ENCODE results near the gene ZNF609. TPM values are rescaled to one million over a fixed set of nuclear protein-coding genes. Genes with fewer than 3 reads are reported as not detected.

ZNF609 gene
- total RNA-seq, 2 donors from 2014 or later, result 17.9 to 22.7 TPM

GRCh38 chr15:64685230-64685888 lies 225.0 kb downstream of the ZNF609 start:
- H3K27ac ChIP-seq, result no peak overlapping the region
- no peak for DNase-seq
- H3K27me3 ChIP-seq, result no peaks in the 10 kb centered on the region
- intact Hi-C loops (cut with DNase I), result loop anchor here (2.0 to 10.0 kb wide), 2 partner anchors 43 to 261 kb away; no protein-coding TSS in a partner anchor
- H3K4me3 ChIP-seq, result no peak overlapping the region
- no peaks in the 10 kb centered on the region for H3K9me3 ChIP-seq
- H3K4me1 ChIP-seq, result no peaks in the 10 kb centered on the region
- no peak for TF ChIP-seq POLR2A (IDR thresholded peaks at IDR 0.05)
- no peak for TF ChIP-seq CTCF (IDR thresholded peaks at IDR 0.05)
- WGBS, 2 donors, result 75 to 88% methylated on average over 1 to 4 of the region's 4 CpGs
- ATAC-seq, result no peak
- H3K36me3 ChIP-seq (replicated peaks in 1 of 2; ENCODE audit: insufficient read depth in 1 of 2, low read depth in 2 of 2), result peaks cover 0 to 20% of the 10 kb centered on the region in 2 donors

- WGBS, 2 donors, result 60 to 62% methylated on average over 10 of the region's 10 CpGs
These were observed 225.9 kb downstream of the ZNF609 start for GRCh38 chr15:64686130-64686735.

GRCh38 chr15:64687172-64687571 lies 226.8 kb downstream of the ZNF609 start:
- Histone ChIP-seq H3K36me3 (replicated peaks in 1 of 2; ENCODE audit: insufficient read depth in 1 of 2, low read depth in 2 of 2) (peaks cover 0 to 15% of the 10 kb centered on the region in 2 donors), H3K4me1 (no peaks in the 10 kb centered on the region), H3K4me3 (no peak overlapping the region), H3K27ac (no peak overlapping the region), H3K27me3 (no peaks in the 10 kb centered on the region), H3K9me3 (no peaks in the 10 kb centered on the region)
- DNase-seq (no peak), ATAC-seq (no peak)
- WGBS, 2 donors, result 83 to 100% methylated on average over 2 of the region's 2 CpGs
- intact Hi-C loops (cut with DNase I), result loop anchor here (10.0 kb wide), 1 partner anchor 262 kb away; no protein-coding TSS in a partner anchor
- no peak for TF ChIP-seq POLR2A (IDR thresholded peaks at IDR 0.05)
- no peak for TF ChIP-seq CTCF (IDR thresholded peaks at IDR 0.05)

More at GRCh38 chr15:64686130-64686735, 225.9 kb downstream of the ZNF609 start:
- intact Hi-C loops (cut with DNase I), result loop anchor here (10.0 kb wide), 1 partner anchor 261 kb away; no protein-coding TSS in a partner anchor
- Histone ChIP-seq H3K4me1 (no peaks in the 10 kb centered on the region), H3K4me3 (no peak overlapping the region), H3K9me3 (no peaks in the 10 kb centered on the region), H3K27me3 (no peaks in the 10 kb centered on the region), H3K27ac (no peak overlapping the region), H3K36me3 (replicated peaks in 1 of 2; ENCODE audit: insufficient read depth in 1 of 2, low read depth in 2 of 2) (peaks cover 0 to 20% of the 10 kb centered on the region in 2 donors)
- ATAC-seq (no peak), DNase-seq (peak in 3 of 4 donors; percentile 17 to 53 (median 33))
- TF ChIP-seq CTCF (IDR thresholded peaks at IDR 0.05) (peak; percentile 16 to 87 (median 80)), POLR2A (IDR thresholded peaks at IDR 0.05) (no peak)

GRCh38 chr15:64687688-64688087 lies 227.3 kb downstream of the ZNF609 start:
- no peaks in the 10 kb centered on the region for H3K9me3 ChIP-seq
- peaks cover under 1% of the 10 kb centered on the region for H3K4me1 ChIP-seq
- H3K27ac ChIP-seq, result no peak overlapping the region
- no peak overlapping the region for H3K4me3 ChIP-seq
- ATAC-seq, result no peak
- TF ChIP-seq CTCF (IDR thresholded peaks at IDR 0.05), result no peak
- TF ChIP-seq POLR2A (IDR thresholded peaks at IDR 0.05), result no peak
- no peak for DNase-seq
- 72 to 74% methylated on average over 3 of the region's 3 CpGs for WGBS, 2 donors
- H3K36me3 ChIP-seq (replicated peaks in 1 of 2; ENCODE audit: insufficient read depth in 1 of 2, low read depth in 2 of 2), result peaks cover 0 to 12% of the 10 kb centered on the region in 2 donors
- no peaks in the 10 kb centered on the region for H3K27me3 ChIP-seq
- intact Hi-C loops (cut with DNase I), result loop anchor here (10.0 kb wide), 1 partner anchor 263 kb away; no protein-coding TSS in a partner anchor

Data from body of pancreas (tissue), 4 donors.